Regular cardiac myocyte (primary cell): Measurements from ENCODE around the gene TMEM213. TPM values are rescaled to one million over a fixed set of nuclear protein-coding genes. Genes with fewer than 3 reads are reported as not detected.

Experiments
- total RNA-seq: library from RNA; depleted of rRNA; stranded (reverse); fragments of >200 nt; gene quantifications from 2 replicates; pipeline ENCODE4 v1.2.3, GENCODE V29; 2014

The TMEM213 gene
- total RNA-seq = not detected in 2 replicates

GRCh38 chr7:138797715-138798320 is at the start of gene TMEM213, which contains the start of gene ATP6V0A4:
Gene TMEM213, plus strand, starts transcription at chr7:138797994. Its CDS starts 111 bp downstream, at chr7:138798105.
Gene ATP6V0A4, minus strand, starts transcription at chr7:138798196. Its CDS starts 26,949 bp downstream, at chr7:138771247.

Other genes with a start within 250 kb of the TMEM213 start
- gene SVOPL, start 96.6 kb upstream of the TMEM213 start, total RNA-seq = not detected in 2 replicates
- gene ATP6V0A4, start 202 bp downstream of the TMEM213 start, total RNA-seq = under 0.01 and 0.28 TPM in 2 replicates
- gene KIAA1549, start 183.4 kb downstream of the TMEM213 start, total RNA-seq = 0.56 and 0.58 TPM in 2 replicates
- 12.7 and 13.5 TPM in 2 replicates for gene ZC3HAV1L, start 238.0 kb downstream of the TMEM213 start, total RNA-seq